Upper lobe of right lung (tissue), 1 donor: ENCODE measurements around the gene MAN2B2. TPM values are rescaled to one million over a fixed set of nuclear protein-coding genes. Genes with fewer than 3 reads are reported as not detected.

ENCODE experiments used
- ATAC-seq: fragments of 200-7000 bp; cut with Tn5 transposase; one replicate; pipeline ENCODE4 v1.9.1; 2020; ENCODE audit warnings: mild to moderate bottlenecking, moderate library complexity
- DNase-seq: peaks from one replicate; pipeline ENCODE4 v3.0.0-alpha.2; 2020
- H3K27ac ChIP-seq: fragments of 200-600 bp; one replicate; pipeline ENCODE4 v1.8.0; 2022
- H3K27me3 ChIP-seq: fragments of 200-600 bp; one replicate; pipeline ENCODE4 v1.8.0; 2022; ENCODE audit warnings: mild to moderate bottlenecking
- H3K36me3 ChIP-seq: fragments of 200-600 bp; one replicate; pipeline ENCODE4 v1.8.0; 2022
- H3K4me1 ChIP-seq: fragments of 200-600 bp; one replicate; pipeline ENCODE4 v1.8.0; 2022
- H3K4me3 ChIP-seq: fragments of 200-600 bp; one replicate; pipeline ENCODE4 v1.8.0; 2022; ENCODE audit warnings: mild to moderate bottlenecking
- H3K9me3 ChIP-seq: fragments of 200-600 bp; one replicate; pipeline ENCODE4 v1.8.0; 2022
- CTCF ChIP-seq: fragments of 200-600 bp; IDR thresholded peaks from one replicate; pipeline ENCODE4 v1.8.0; 2022; ENCODE audit warnings: antibody characterized with exemption
- intact Hi-C: fragments of 100-400 bp; cut with DNase I; formaldehyde crosslinking; loops from one replicate; pipeline ENCODE4 v1.11.0; 2022
- total RNA-seq: library from RNA; stranded (reverse); fragmentation: NEBNext Ultra II Directional; extraction: Animal tissue kit (Norgen Biotek cat#: 25700); gene quantifications from one replicate; pipeline ENCODE4 v1.2.1, GENCODE V29; 2021
- donor health status: DM: no; HTN: yes; CAD: no; lungs with severe emphysema.

Gene MAN2B2
- total RNA-seq, 1 donor from 2014 or later = 39.6 TPM

GRCh38 chr4:6527683-6528595 is 47.0 kb upstream of the MAN2B2 start:
- no peak for ATAC-seq
- TF ChIP-seq CTCF = no peak
- Histone ChIP-seq H3K9me3 (no peaks in the 10 kb centered on the region), H3K4me3 (no peak overlapping the region), H3K4me1 (no peaks in the 10 kb centered on the region), H3K27me3 (no peaks in the 10 kb centered on the region), H3K27ac (no peak overlapping the region), H3K36me3 (no peaks in the 10 kb centered on the region)
- intact Hi-C loops = no loop called here
- no peak for DNase-seq

GRCh38 chr4:6529021-6529420 is 46.0 kb upstream of the MAN2B2 start:
- no peak for TF ChIP-seq CTCF
- no peaks in the 10 kb centered on the region for H3K9me3 ChIP-seq
- ATAC-seq = no peak
- no peak overlapping the region for H3K4me3 ChIP-seq
- H3K4me1 ChIP-seq = no peaks in the 10 kb centered on the region
- intact Hi-C loops = no loop called here
- no peaks in the 10 kb centered on the region for H3K36me3 ChIP-seq
- H3K27me3 ChIP-seq = no peaks in the 10 kb centered on the region
- no peak for DNase-seq
- H3K27ac ChIP-seq = no peak overlapping the region

- Histone ChIP-seq H3K9me3 (no peaks in the 10 kb centered on the region), H3K27ac (no peak overlapping the region), H3K4me3 (no peak overlapping the region), H3K4me1 (no peaks in the 10 kb centered on the region), H3K36me3 (no peaks in the 10 kb centered on the region), H3K27me3 (no peaks in the 10 kb centered on the region)
- ATAC-seq (no peak), DNase-seq (no peak)
- intact Hi-C loops = no loop called here
- TF ChIP-seq CTCF = no peak
These were observed 44.7 kb upstream of the MAN2B2 start for GRCh38 chr4:6530301-6530700.

GRCh38 chr4:6530964-6531363 is 44.0 kb upstream of the MAN2B2 start:
- ATAC-seq (no peak), DNase-seq (no peak)
- H3K27ac ChIP-seq = no peak overlapping the region
- intact Hi-C loops = no loop called here
- no peak overlapping the region for H3K4me3 ChIP-seq
- TF ChIP-seq CTCF = no peak
- H3K36me3 ChIP-seq = no peaks in the 10 kb centered on the region
- H3K9me3 ChIP-seq = no peaks in the 10 kb centered on the region
- H3K27me3 ChIP-seq = no peaks in the 10 kb centered on the region
- no peaks in the 10 kb centered on the region for H3K4me1 ChIP-seq

GRCh38 chr4:6532102-6532501 is 42.9 kb upstream of the MAN2B2 start:
- Histone ChIP-seq H3K36me3 (no peaks in the 10 kb centered on the region), H3K4me1 (no peaks in the 10 kb centered on the region)

More at GRCh38 chr4:6532102-6532501, 42.9 kb upstream of the MAN2B2 start:
- DNase-seq (no peak), ATAC-seq (no peak)
- Histone ChIP-seq H3K9me3 (no peaks in the 10 kb centered on the region), H3K27me3 (no peaks in the 10 kb centered on the region), H3K27ac (no peak overlapping the region), H3K4me3 (no peak overlapping the region)
- intact Hi-C loops = no loop called here
- TF ChIP-seq CTCF = no peak
